ENCODE measurements around the gene PCDH9. TPM values are rescaled to one million over a fixed set of nuclear protein-coding genes. Genes with fewer than 3 reads are reported as not detected.

Gene PCDH9
- total and polyA plus RNA-seq, 2 of the 4 experiments (the other 2 are of a cell fraction): 2.2 to 10.2 TPM

GRCh38 chr13:66974174-66974573 lies 256.0 kb downstream of the PCDH9 start:
- no peak overlapping the region for H3K14ac ChIP-seq (replicated peaks; ENCODE audit: low read depth, low read length)
- no peak overlapping the region for H2BK20ac ChIP-seq (ENCODE audit: low read depth, low read length)
- no peak overlapping the region for H4K8ac ChIP-seq (ENCODE audit: low read depth in 2 of 2, low read length in 2 of 2)
- H3K4me2 ChIP-seq (ENCODE audit: low read depth, low read length): no peak overlapping the region
- ChIA-PET POLR2A (ENCODE audit: unreplicated experiment) (no interaction called here), CTCF (no interaction called here)
- no peak overlapping the region for H3K56ac ChIP-seq (ENCODE audit: extremely low read depth, insufficient read depth, low read length)
- dilution Hi-C loops (cut with HindIII; ENCODE audit: low sequenced_read_pairs, unreplicated experiment): no loop called here
- H2BK5ac ChIP-seq (ENCODE audit: low read depth, low read length, poor library complexity, severe bottlenecking): no peak overlapping the region
- H3K27me3 ChIP-seq (ENCODE audit: control insufficient read depth, insufficient read depth, low read length): no peaks in the 10 kb centered on the region
- H2BK15ac ChIP-seq (ENCODE audit: low read depth, low read length): no peak overlapping the region
- H3K9me1 ChIP-seq (ENCODE audit: insufficient read depth, low read length): no peaks in the 10 kb centered on the region
- no peak overlapping the region for H2AK5ac ChIP-seq (ENCODE audit: low read depth, low read length)
- no peaks in the 10 kb centered on the region for H3K79me1 ChIP-seq (ENCODE audit: low read depth in 1 of 2, low read length in 2 of 2)
- peaks cover 1% of the 10 kb centered on the region for H3K4me1 ChIP-seq (ENCODE audit: control insufficient read depth, insufficient read depth, low read length)
- no peak overlapping the region for H3K9ac ChIP-seq (ENCODE audit: low read depth, low read length)
- no peaks in the 10 kb centered on the region for H3K9me3 ChIP-seq (ENCODE audit: control insufficient read depth, insufficient read depth, low read length)
- no peaks in the 10 kb centered on the region for H4K20me1 ChIP-seq (ENCODE audit: insufficient read depth, low read length)
- H3K4ac ChIP-seq (ENCODE audit: low read depth, low read length): no peak overlapping the region; the same call in 1 of the 2 replicates
- WGBS, 2 experiments (ENCODE audit: extremely low coverage in 2 of 2, insufficient read length in 1 of 2): no CpG with 5 or more reads among the region's 1 CpG
- TF ChIP-seq MXI1 (IDR thresholded peaks at IDR 0.05; ENCODE audit: borderline replicate concordance, low read depth, low read length) (no peak), BHLHE40 (IDR thresholded peaks at IDR 0.05; ENCODE audit: low read depth, low read length) (no peak), NFE2L2 (IDR thresholded peaks at IDR 0.05; ENCODE audit: low read depth, low read length) (no peak), USF2 (IDR thresholded peaks at IDR 0.05; ENCODE audit: low read depth, low read length) (no peak), ELK1 (IDR thresholded peaks at IDR 0.05; ENCODE audit: borderline replicate concordance, low read depth, low read length) (no peak), MAZ (IDR thresholded peaks at IDR 0.05; ENCODE audit: borderline replicate concordance, low read depth, low read length) (no peak), FOS (IDR thresholded peaks at IDR 0.05; ENCODE audit: low read depth, low read length) (no peak), MAFK (IDR thresholded peaks at IDR 0.05; ENCODE audit: low read depth, low read length) (no peak), RCOR1 (IDR thresholded peaks at IDR 0.05; ENCODE audit: insufficient replicate concordance, low read length) (no peak)
- ATAC-seq (ENCODE audit: low read depth): no peak
- no peak overlapping the region for H4K5ac ChIP-seq (ENCODE audit: low read depth, low read length)
- H3K4me3 ChIP-seq (ENCODE audit: insufficient read depth, low read depth, low read length): no peak overlapping the region
- no TSS peak for BruUV-seq (replicated peaks)
- intact Hi-C loops (cut with micrococcal nuclease): no loop called here
- in situ Hi-C loops (cut with MboI; ENCODE audit: low sequenced_read_pairs): no loop called here
- no peak overlapping the region for H2AK9ac ChIP-seq (replicated peaks; ENCODE audit: low read depth, low read length, poor library complexity)
- no peak overlapping the region for H3K23ac ChIP-seq (ENCODE audit: low read depth, low read length)
- no peak overlapping the region for H2BK120ac ChIP-seq (ENCODE audit: low read depth, low read length)
- peak; percentile 13 for DNase-seq
- H3K27ac ChIP-seq (ENCODE audit: insufficient read depth, low read length): no peak overlapping the region
- H4K91ac ChIP-seq (ENCODE audit: insufficient read depth, low read depth, low read length): no peak overlapping the region
- H3K36me3 ChIP-seq (ENCODE audit: control insufficient read depth, insufficient read depth, low read length): no peaks in the 10 kb centered on the region
- H2AFZ ChIP-seq (replicated peaks; ENCODE audit: low read length, poor library complexity): no peak overlapping the region
- no peak overlapping the region for H3K18ac ChIP-seq (ENCODE audit: low read depth, low read length)

All from IMR-90 (cell line).